ENCODE measurements around the gene PTPRS.

DNA sequence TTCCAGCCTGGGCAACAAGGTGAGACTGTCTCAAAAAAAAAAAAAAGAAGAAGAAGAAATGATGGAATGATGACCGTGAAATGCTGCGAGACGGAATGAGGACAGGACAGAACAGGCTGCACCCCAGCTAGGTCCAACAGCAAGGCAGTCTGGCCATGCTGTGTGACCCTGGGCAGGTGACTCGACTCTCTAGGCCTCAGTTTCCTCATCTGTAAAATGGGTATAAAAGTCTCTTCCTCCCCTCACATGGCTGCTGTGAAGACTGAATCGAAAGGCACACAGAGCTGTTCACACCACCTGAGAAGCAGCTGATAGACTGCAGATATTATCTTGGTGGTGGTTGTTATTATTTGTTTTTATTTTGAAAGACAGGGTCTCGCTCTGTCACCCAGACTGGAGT lies 22.3 kb downstream of the PTPRS start:
- TF ChIP-seq, protein P1, sequence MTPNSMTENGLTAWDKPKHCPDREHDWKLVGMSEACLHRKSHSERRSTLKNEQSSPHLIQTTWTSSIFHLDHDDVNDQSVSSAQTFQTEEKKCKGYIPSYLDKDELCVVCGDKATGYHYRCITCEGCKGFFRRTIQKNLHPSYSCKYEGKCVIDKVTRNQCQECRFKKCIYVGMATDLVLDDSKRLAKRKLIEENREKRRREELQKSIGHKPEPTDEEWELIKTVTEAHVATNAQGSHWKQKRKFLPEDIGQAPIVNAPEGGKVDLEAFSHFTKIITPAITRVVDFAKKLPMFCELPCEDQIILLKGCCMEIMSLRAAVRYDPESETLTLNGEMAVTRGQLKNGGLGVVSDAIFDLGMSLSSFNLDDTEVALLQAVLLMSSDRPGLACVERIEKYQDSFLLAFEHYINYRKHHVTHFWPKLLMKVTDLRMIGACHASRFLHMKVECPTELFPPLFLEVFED (CRISPR knock-in tag; conservative IDR thresholded peaks at IDR 0.05): no peak
- TF ChIP-seq FOXP1 (CRISPR knock-in tag; IDR thresholded peaks at IDR 0.05) (no peak), HDAC2 (IDR thresholded peaks at IDR 0.05) (0 out of 2 replicates have a peak, but pooled peaks have one; percentile 47), ZNF197 (CRISPR knock-in tag; IDR thresholded peaks at IDR 0.05; ENCODE audit: low read depth) (no peak)
- TF ChIP-seq, protein P2, sequence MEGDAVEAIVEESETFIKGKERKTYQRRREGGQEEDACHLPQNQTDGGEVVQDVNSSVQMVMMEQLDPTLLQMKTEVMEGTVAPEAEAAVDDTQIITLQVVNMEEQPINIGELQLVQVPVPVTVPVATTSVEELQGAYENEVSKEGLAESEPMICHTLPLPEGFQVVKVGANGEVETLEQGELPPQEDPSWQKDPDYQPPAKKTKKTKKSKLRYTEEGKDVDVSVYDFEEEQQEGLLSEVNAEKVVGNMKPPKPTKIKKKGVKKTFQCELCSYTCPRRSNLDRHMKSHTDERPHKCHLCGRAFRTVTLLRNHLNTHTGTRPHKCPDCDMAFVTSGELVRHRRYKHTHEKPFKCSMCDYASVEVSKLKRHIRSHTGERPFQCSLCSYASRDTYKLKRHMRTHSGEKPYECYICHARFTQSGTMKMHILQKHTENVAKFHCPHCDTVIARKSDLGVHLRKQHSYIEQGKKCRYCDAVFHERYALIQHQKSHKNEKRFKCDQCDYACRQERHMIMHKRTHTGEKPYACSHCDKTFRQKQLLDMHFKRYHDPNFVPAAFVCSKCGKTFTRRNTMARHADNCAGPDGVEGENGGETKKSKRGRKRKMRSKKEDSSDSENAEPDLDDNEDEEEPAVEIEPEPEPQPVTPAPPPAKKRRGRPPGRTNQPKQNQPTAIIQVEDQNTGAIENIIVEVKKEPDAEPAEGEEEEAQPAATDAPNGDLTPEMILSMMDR (IDR thresholded peaks at IDR 0.05 in 2 of 3, conservative IDR thresholded peaks at IDR 0.05 in 1 of 3; ENCODE audit: insufficient read depth in 2 of 3, low read depth in 1 of 3, low read length in 3 of 3): no peak

Data from K562 (cell line).